ENCODE data around the gene CSNK1E. TPM values are rescaled to one million over a fixed set of nuclear protein-coding genes. Genes with fewer than 3 reads are reported as not detected.
A peak's percentile ranks its signal among the peaks of the same experiment; 100 is the strongest.

Gene CSNK1E
- total RNA-seq, 1 donor from 2014 or later = 123 TPM

DNA sequence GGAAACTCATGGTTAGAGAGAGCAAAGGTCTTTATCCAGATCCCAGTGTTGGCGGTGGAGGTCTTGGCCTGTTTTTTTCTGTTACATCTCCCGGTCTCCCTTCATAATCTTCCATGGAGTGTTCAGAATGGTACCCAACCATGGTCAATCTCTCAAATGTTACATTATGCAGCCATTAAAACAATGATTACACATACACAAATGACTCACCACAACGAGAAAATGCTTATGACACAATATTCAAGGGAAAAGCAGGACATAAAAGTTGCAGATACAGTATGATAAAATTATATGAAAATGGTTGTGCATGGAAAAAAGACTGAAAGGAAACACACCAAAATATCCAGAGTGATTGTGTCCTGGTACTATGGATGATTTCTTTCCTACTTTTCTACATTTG, 17.8 kb upstream of the CSNK1E start:
- no peak for DNase-seq (ENCODE audit: low read depth, low spot score)

DNA sequence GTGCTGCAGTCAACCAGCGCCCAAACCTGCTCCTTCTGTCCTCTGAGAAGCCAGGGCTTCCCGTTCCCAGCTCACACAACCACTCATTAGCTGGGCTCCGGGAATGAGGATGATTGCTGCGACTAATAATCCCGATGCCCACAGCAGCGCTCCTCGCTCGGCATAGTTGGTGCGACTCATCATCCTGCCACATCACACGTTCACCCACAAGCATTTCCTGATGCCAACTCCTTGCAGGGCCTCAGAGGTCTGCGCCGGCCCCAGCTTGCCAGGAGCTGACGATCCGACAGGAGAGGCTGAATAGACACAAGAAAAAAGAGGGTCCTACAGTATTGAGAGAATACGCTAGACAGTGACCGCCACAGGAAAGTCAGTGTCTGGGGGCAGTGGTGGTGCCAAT, 10.6 kb upstream of the CSNK1E start:
- peak; percentile 33 for DNase-seq (ENCODE audit: low read depth, low spot score)

- no peak for DNase-seq (ENCODE audit: low read depth, low spot score)
These were observed 10.2 kb upstream of the CSNK1E start for GRCh38 chr22:38327396-38327795.

- no peak for DNase-seq (ENCODE audit: low read depth, low spot score)
These were observed 8.4 kb upstream of the CSNK1E start for GRCh38 chr22:38325587-38325986.

- DNase-seq (ENCODE audit: low read depth, low spot score) = no peak
These were observed 3.6 kb upstream of the CSNK1E start for GRCh38 chr22:38320605-38321402.

GRCh38 chr22:38318792-38319773, 1.9 kb upstream of the CSNK1E start:
- DNase-seq (ENCODE audit: low read depth, low spot score) = no peak

- DNase-seq (ENCODE audit: low read depth, low spot score) = peak; percentile 60
These were observed 922 bp upstream of the CSNK1E start for GRCh38 chr22:38317995-38318715.

- no peak for DNase-seq (ENCODE audit: low read depth, low spot score)
These were observed 690 bp downstream of the CSNK1E start for GRCh38 chr22:38316364-38317121.

GRCh38 chr22:38315823-38316363, 1.3 kb downstream of the CSNK1E start:
- no peak for DNase-seq (ENCODE audit: low read depth, low spot score)

DNA sequence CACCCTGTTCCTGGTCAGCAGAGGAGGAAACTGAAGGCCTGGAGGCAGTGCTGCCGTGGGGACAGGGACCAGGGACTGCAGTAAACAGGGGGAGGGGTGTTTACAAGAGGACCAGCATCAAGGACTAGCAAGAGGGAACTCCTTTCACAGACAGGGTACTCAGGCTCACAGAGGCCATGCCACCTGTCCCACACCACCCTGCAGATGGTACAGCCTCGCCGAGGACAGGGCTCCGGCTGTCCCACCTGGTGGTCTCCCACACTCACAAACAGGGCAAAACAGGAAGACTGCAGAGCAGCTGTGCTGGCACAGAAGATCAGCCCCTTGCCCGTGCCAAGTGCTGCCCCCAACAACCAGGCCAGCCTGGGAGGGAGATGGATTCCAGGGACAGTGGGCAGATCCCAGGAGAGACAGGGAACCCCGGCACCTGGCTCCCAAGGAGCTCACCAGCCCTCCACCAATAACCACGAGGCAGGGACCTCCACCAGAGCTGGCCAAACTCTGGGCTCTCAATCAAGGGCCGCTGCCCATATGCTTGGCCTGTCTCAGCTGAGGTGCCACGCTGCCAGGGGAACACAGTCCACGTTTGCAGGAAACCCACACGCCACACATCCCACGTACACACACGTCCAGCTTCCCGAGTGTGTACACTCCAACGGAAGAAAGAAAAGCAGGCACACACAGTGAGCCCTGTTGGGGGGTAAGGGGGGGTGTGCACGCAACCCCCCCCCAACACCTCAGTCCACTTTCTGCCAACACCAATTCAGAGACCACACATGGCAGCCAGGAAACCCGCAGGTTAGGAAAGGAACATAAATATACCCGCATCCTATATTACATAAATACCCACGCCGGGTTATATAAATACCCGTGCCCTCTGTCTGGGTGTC, 2.1 kb downstream of the CSNK1E start:
- DNase-seq (ENCODE audit: low read depth, low spot score) = no peak

DNA sequence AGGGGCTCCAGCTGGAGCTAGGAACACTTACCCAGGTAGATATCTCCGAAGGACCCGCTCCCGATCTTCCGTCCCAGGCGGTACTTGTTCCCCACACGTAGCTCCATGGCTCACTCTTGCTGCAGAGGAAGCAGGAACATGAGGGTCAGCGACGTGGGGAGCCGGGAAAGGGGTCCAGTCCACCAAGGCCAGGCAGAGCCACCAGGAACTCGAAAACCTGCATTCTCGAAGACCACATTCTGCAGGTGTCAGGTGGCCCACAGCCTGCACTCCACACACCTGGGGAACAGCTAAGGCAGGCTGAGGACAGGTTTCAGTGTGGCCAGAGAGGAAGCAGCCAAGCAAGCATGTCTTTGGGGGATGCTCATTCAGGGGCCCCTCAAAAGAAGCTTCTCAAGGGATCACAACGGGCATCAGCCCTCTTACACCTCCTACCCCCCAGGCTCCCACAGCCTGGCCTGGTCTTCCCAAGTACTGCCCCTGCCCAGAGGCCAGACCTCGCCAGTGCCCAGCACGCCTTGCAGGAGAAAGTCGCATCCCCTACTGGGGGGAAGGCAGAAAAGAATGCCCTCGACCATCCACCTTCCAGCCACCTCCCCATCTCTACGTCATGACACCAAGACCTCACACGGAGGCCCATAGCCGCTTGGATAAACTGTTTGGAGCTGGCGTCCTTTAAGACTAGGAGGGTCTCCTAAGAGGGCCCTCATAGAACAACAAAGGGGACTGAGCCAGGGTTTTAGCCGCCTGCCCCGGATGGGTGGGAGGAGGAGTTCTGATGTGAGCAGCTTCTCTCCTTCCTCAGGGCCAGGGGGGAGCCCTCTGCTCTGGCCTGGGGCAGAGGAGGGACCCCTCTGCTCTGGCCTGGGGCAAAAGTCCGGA, 2.9 kb downstream of the CSNK1E start:
- DNase-seq (ENCODE audit: low read depth, low spot score) = no peak

DNA sequence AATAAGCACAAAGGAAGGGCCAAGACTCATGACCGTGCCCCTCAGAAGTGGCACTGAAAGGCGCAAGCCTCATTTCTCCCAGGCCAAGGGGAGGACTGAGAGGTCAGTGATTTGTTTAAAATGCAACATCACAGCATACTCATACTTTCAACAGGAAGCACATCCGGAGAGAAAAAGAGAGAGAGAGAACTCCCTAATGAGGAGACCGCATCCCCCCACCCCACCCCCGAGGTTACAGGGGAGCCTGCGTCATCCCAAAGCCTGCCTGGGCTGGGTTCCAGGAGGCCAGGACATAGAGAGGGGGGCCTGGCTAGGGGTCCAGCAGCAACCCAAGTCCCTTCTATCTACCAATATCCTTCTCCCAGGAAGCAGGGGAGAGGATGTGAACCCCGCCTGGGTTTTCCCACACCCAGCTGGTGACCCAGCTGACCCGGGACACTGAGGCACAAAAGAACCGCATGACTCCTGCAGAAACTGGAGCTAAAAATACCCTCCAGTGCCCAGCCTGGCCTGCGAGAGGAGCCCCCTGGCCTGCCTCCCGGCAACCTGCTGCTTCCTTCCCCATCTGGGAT, 3.8 kb downstream of the CSNK1E start:
- no peak for DNase-seq (ENCODE audit: low read depth, low spot score)

DNA sequence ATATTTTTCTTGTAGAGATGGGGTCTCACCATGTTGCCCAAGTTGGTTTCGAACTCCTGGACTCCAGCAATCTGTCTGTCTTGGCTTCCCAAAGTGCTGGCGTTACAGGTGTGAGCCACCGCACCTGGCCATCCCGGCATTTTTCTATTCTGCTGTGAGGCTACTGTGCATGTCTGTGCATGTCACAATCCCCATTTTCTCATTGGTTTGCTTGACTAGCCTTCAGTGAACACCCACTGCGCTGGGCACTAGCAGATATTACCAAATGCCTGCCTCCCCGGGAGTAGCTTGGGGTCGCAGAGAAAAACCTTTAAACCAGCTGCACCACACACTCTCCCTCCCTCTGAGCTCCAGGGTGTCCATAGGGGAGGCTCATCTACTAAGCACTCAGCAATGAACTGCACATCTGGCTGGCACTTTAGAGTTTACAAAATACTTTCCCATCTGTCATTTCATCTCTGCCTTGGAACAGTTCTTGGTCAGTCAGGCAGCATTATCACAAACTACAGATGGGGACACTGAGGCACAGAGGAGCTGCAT, 4.9 kb downstream of the CSNK1E start:
- DNase-seq (ENCODE audit: low read depth, low spot score) = no peak

- DNase-seq (ENCODE audit: low read depth, low spot score) = no peak
These were observed 6.0 kb downstream of the CSNK1E start for GRCh38 chr22:38311323-38311620.

- DNase-seq (ENCODE audit: low read depth, low spot score) = no peak
These were observed 6.5 kb downstream of the CSNK1E start for GRCh38 chr22:38310518-38311322.

DNA sequence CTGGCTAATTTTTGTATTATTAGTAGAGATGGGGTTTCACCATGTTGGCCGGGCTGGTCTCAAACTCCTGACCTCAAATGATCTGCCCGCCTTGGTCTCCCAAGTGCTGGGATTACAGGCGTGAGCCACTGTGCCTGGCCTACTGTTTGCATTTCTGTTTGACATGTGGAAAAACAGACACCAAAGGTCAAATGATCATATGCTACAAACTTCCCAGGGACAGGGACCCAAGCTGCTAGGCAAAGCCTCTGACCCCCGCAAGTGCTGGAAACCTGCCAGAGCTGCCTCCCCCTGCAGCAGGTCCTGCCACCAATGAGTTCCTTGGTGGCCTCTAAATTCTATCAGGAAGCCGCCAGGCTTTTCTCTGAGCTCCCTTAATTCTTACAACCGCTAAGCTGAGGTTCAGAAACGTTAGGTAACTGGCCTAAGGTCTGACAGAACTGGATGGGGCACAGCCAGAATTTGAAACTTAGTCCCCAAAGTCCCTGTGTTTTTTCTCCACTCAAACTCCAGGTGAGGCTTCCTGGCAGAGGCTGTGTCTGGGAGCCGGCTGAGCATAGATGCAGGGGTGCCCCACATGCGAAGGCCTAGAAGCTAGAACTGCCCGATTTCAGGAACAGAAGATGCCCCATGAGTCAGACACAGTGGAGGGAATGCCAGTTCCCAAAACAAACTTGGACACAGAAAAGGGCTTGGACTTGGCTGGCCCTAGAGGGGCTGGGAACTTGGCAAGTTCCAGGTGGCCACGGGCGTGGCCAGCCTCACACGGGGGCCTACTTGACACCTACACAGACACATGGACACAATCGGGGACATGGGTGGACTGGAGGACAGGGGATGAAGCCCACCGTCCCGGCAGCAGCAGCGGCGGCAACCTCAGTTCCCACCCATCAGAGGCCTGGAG, 7.4 kb downstream of the CSNK1E start:
- DNase-seq (ENCODE audit: low read depth, low spot score) = no peak

Data from pulmonary artery endothelial cell (primary cell).